ENCODE results near the gene LEUTX.
A peak's percentile ranks its signal among the peaks of the same experiment; 100 is the strongest.

LEUTX gene

DNA sequence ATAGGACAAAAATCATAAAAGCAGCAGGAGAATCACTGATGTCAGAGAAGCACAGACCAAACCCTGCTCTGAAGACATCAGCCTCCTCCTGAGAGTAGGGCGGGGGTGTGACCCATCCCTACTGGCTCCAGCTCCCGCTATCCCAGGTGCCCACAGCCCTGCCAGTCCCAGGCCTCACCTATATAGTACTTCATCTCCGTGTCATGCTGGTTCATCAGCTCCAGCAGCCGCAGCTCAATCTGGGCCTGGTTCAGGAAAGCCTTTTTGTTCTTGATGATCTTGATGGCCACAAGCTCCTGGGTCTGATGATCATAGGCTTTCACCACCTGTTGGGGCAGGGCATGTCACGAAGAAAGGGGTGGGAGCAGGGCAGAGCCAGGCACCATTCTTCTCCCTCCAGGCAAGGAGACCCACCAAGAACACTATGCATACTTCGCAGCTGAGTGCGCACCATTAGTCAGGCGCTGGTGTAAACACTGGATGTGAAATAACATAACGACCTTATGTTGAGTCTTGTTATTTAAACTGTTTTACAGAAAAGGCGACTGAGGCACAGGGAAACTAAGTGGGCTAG is 51.1 kb downstream of the LEUTX start:
- Histone ChIP-seq H3K56ac (ENCODE audit: low read length) (no peak overlapping the region), H2AK5ac (ENCODE audit: low read length) (no peak overlapping the region), H3K27me3 (ENCODE audit: insufficient read depth, low read length, poor library complexity) (no peaks in the 10 kb centered on the region), H4K5ac (ENCODE audit: low read length) (no peak overlapping the region), H3K4ac (ENCODE audit: low read depth, low read length) (no peak overlapping the region), H3K4me3 (ENCODE audit: low read length) (no peak overlapping the region), H3K79me2 (ENCODE audit: control insufficient read depth, insufficient read depth, low read length) (peaks cover 1% of the 10 kb centered on the region), H3K4me2 (ENCODE audit: low read length) (no peak overlapping the region), H2BK5ac (ENCODE audit: low read length) (no peak overlapping the region), H3K4me1 (ENCODE audit: control insufficient read depth, low read depth, low read length) (no peaks in the 10 kb centered on the region), H3K36me3 (ENCODE audit: control insufficient read depth, insufficient read depth, low read length) (peaks cover 2% of the 10 kb centered on the region), H4K8ac (ENCODE audit: low read depth, low read length) (no peak overlapping the region), H3K23ac (ENCODE audit: low read length) (no peak overlapping the region), H3K9ac (ENCODE audit: low read length) (no peak overlapping the region), H3K18ac (ENCODE audit: low read length) (no peak overlapping the region), H3K79me1 (ENCODE audit: low read length) (peaks cover 7% of the 10 kb centered on the region), H2BK120ac (ENCODE audit: low read depth, low read length) (no peak overlapping the region), H3K27ac (ENCODE audit: low read depth, low read length) (no peak overlapping the region), H2BK15ac (replicated peaks; ENCODE audit: low read depth) (no peak overlapping the region)
- no CpG with 5 or more reads among the region's 10 CpGs for WGBS (ENCODE audit: extremely low coverage, insufficient coverage, low lambda C conversion rate)
- DNase-seq = no peak

GRCh38 chr19:39830406-39830805 is 51.8 kb downstream of the LEUTX start:
- Histone ChIP-seq H3K9ac (ENCODE audit: low read length) (no peak overlapping the region), H3K18ac (ENCODE audit: low read length) (no peak overlapping the region), H3K4ac (ENCODE audit: low read depth, low read length) (no peak overlapping the region), H3K27me3 (ENCODE audit: insufficient read depth, low read length, poor library complexity) (no peaks in the 10 kb centered on the region), H2BK5ac (ENCODE audit: low read length) (no peak overlapping the region), H3K4me2 (ENCODE audit: low read length) (no peak overlapping the region), H3K4me3 (ENCODE audit: low read length) (no peak overlapping the region), H4K8ac (ENCODE audit: low read depth, low read length) (no peak overlapping the region), H3K4me1 (ENCODE audit: control insufficient read depth, low read depth, low read length) (no peaks in the 10 kb centered on the region), H3K79me2 (ENCODE audit: control insufficient read depth, insufficient read depth, low read length) (peaks cover 1% of the 10 kb centered on the region), H2BK120ac (ENCODE audit: low read depth, low read length) (no peak overlapping the region), H3K27ac (ENCODE audit: low read depth, low read length) (no peak overlapping the region), H3K36me3 (ENCODE audit: control insufficient read depth, insufficient read depth, low read length) (peaks cover 2% of the 10 kb centered on the region), H3K56ac (ENCODE audit: low read length) (no peak overlapping the region), H3K79me1 (ENCODE audit: low read length) (peaks cover 7% of the 10 kb centered on the region), H3K23ac (ENCODE audit: low read length) (no peak overlapping the region), H4K5ac (ENCODE audit: low read length) (no peak overlapping the region), H2AK5ac (ENCODE audit: low read length) (no peak overlapping the region), H2BK15ac (replicated peaks; ENCODE audit: low read depth) (no peak overlapping the region)
- no peak for DNase-seq
- WGBS (ENCODE audit: extremely low coverage, insufficient coverage, low lambda C conversion rate) = no CpG with 5 or more reads among the region's 18 CpGs

DNA sequence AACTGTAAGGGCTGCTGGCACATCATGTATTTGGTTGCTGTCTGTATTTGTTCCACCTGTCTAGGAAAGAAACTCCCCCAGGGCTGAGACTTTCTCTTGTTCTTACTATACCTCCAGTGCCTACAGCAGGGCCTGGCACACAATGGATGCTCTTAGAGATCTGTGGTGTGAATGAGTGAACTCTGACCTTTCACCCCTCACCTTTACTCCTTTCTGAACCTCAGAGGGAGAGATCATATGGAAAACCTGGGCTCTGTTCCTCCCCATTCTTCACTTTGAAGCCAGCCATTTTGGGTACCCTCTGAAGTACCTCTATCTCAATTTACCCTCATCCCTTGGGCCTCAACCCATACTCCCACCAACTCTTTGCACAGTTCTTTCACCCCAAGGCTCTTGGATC is 52.2 kb downstream of the LEUTX start:
- Histone ChIP-seq H3K56ac (ENCODE audit: low read length) (no peak overlapping the region), H3K9ac (ENCODE audit: low read length) (no peak overlapping the region), H3K27me3 (ENCODE audit: insufficient read depth, low read length, poor library complexity) (no peaks in the 10 kb centered on the region), H3K27ac (ENCODE audit: low read depth, low read length) (no peak overlapping the region), H3K79me2 (ENCODE audit: control insufficient read depth, insufficient read depth, low read length) (peaks cover 1% of the 10 kb centered on the region), H3K23ac (ENCODE audit: low read length) (no peak overlapping the region), H3K4me1 (ENCODE audit: control insufficient read depth, low read depth, low read length) (no peaks in the 10 kb centered on the region), H3K4ac (ENCODE audit: low read depth, low read length) (no peak overlapping the region), H3K36me3 (ENCODE audit: control insufficient read depth, insufficient read depth, low read length) (peaks cover 2% of the 10 kb centered on the region), H3K4me3 (ENCODE audit: low read length) (no peak overlapping the region), H4K5ac (ENCODE audit: low read length) (no peak overlapping the region), H2AK5ac (ENCODE audit: low read length) (no peak overlapping the region), H2BK120ac (ENCODE audit: low read depth, low read length) (no peak overlapping the region), H2BK5ac (ENCODE audit: low read length) (no peak overlapping the region), H3K18ac (ENCODE audit: low read length) (no peak overlapping the region), H4K8ac (ENCODE audit: low read depth, low read length) (no peak overlapping the region), H3K4me2 (ENCODE audit: low read length) (no peak overlapping the region), H3K79me1 (ENCODE audit: low read length) (peaks cover 7% of the 10 kb centered on the region), H2BK15ac (replicated peaks; ENCODE audit: low read depth) (no peak overlapping the region)
- no peak for DNase-seq

DNA sequence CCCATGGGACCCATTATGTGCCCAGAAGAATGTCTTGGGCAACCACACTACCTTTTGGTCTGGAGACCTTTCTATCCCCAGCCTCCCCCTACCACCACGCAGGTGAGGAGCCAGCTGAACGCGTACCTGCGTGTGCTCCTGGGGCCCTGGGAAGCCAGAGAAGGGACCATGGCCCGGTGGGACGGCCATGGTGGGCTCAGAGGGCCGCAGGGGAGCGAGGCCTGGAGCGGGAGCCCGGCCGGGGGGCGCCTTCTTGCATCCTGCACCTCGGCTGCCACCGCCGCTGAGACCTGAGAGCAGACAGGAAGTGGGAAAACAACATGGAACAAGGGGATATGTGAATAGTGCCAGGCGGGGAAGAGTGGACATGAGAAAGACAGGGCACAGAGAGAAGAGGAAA is 53.0 kb downstream of the LEUTX start:
- Histone ChIP-seq H2BK5ac (ENCODE audit: low read length) (no peak overlapping the region), H3K36me3 (ENCODE audit: control insufficient read depth, insufficient read depth, low read length) (peaks cover 6% of the 10 kb centered on the region), H3K18ac (ENCODE audit: low read length) (no peak overlapping the region), H2AK5ac (ENCODE audit: low read length) (no peak overlapping the region), H2BK120ac (ENCODE audit: low read depth, low read length) (no peak overlapping the region), H3K4me1 (ENCODE audit: control insufficient read depth, low read depth, low read length) (no peaks in the 10 kb centered on the region), H2BK15ac (replicated peaks; ENCODE audit: low read depth) (no peak overlapping the region), H4K8ac (ENCODE audit: low read depth, low read length) (no peak overlapping the region), H3K56ac (ENCODE audit: low read length) (no peak overlapping the region), H3K79me2 (ENCODE audit: control insufficient read depth, insufficient read depth, low read length) (peaks cover 1% of the 10 kb centered on the region), H3K4me2 (ENCODE audit: low read length) (no peak overlapping the region), H3K4me3 (ENCODE audit: low read length) (no peak overlapping the region), H3K79me1 (ENCODE audit: low read length) (peaks cover 7% of the 10 kb centered on the region), H4K5ac (ENCODE audit: low read length) (no peak overlapping the region), H3K23ac (ENCODE audit: low read length) (no peak overlapping the region), H3K9ac (ENCODE audit: low read length) (no peak overlapping the region), H3K27me3 (ENCODE audit: insufficient read depth, low read length, poor library complexity) (no peaks in the 10 kb centered on the region), H3K27ac (ENCODE audit: low read depth, low read length) (no peak overlapping the region), H3K4ac (ENCODE audit: low read depth, low read length) (no peak overlapping the region)
- WGBS (ENCODE audit: extremely low coverage, insufficient coverage, low lambda C conversion rate) = no CpG with 5 or more reads among the region's 16 CpGs
- no peak for DNase-seq

DNA sequence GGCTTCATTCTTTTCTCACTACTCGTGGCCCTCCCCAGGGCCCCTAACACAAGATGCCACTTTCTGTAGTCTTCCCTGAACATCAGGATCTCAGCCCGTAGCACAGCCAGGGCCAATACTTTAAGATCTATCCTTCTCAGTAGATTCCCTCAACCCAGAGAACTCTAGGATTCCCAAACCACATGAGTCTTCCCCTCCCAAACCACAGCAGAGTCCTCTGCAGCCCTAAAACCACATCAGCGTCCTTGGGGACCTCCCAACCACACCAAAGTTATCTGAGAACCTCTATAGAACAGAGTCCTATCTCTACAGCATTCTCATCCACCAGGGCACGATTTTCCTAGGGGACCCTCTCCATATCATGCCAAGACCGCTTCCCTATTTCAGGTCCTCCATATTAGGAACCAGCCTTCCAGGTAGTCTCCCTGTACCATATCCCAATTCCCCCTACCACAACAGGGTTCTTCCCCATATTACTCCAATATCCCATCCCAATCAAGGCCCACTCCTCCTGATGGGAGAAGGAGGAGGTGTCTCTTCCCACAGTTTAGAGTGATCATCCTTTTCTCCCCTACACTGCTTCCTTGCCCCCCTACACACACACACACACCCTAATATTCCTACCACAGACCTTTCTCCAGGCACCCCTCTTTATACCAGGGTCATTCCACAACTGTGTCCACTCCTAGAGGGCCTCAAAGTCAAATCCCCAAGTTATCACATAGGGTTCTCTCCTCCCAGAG is 53.9 kb downstream of the LEUTX start:
- no peak overlapping the region for H3K23ac ChIP-seq (ENCODE audit: low read length)
- peaks cover 1% of the 10 kb centered on the region for H3K79me2 ChIP-seq (ENCODE audit: control insufficient read depth, insufficient read depth, low read length)
- H2BK5ac ChIP-seq (ENCODE audit: low read length) = no peak overlapping the region
- H3K36me3 ChIP-seq (ENCODE audit: control insufficient read depth, insufficient read depth, low read length) = peaks cover 11% of the 10 kb centered on the region
- DNase-seq = no peak
- no peak overlapping the region for H3K18ac ChIP-seq (ENCODE audit: low read length)
- H2BK120ac ChIP-seq (ENCODE audit: low read depth, low read length) = no peak overlapping the region
- H3K9ac ChIP-seq (ENCODE audit: low read length) = peak overlapping the region; percentile 20
- H3K4me1 ChIP-seq (ENCODE audit: control insufficient read depth, low read depth, low read length) = no peaks in the 10 kb centered on the region
- H3K4me2 ChIP-seq (ENCODE audit: low read length) = no peak overlapping the region
- no CpG with 5 or more reads among the region's 5 CpGs for WGBS (ENCODE audit: extremely low coverage, insufficient coverage, low lambda C conversion rate)
- H2BK15ac ChIP-seq (replicated peaks; ENCODE audit: low read depth) = no peak overlapping the region
- no peak overlapping the region for H3K4ac ChIP-seq (ENCODE audit: low read depth, low read length)
- no peaks in the 10 kb centered on the region for H3K27me3 ChIP-seq (ENCODE audit: insufficient read depth, low read length, poor library complexity)
- no peak overlapping the region for H4K8ac ChIP-seq (ENCODE audit: low read depth, low read length)
- H3K4me3 ChIP-seq (ENCODE audit: low read length) = no peak overlapping the region
- H4K5ac ChIP-seq (ENCODE audit: low read length) = no peak overlapping the region
- H3K56ac ChIP-seq (ENCODE audit: low read length) = peak overlapping the region; percentile 65
- H3K27ac ChIP-seq (ENCODE audit: low read depth, low read length) = no peak overlapping the region
- peaks cover 7% of the 10 kb centered on the region for H3K79me1 ChIP-seq (ENCODE audit: low read length)
- no peak overlapping the region for H2AK5ac ChIP-seq (ENCODE audit: low read length)

DNA sequence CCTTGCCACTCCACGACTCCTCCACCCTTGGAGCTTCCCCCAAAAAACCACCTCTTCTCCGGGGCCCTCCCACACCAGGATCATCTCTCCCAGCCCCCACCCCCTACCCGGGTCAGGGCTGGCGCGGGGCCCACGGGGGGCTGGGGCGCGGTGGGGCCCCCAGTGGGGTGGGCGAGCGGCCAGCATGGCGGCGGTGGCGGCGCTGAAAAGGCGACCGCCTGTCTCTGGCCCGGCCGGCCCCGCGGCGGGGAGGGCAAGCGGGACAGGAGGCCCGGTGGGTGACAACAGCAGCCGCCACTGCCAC is 54.5 kb downstream of the LEUTX start:
- Histone ChIP-seq H3K4me3 (ENCODE audit: low read length) (peak overlapping the region; percentile 32), H3K23ac (ENCODE audit: low read length) (no peak overlapping the region), H3K4me1 (ENCODE audit: control insufficient read depth, low read depth, low read length) (no peaks in the 10 kb centered on the region), H2BK5ac (ENCODE audit: low read length) (no peak overlapping the region), H3K56ac (ENCODE audit: low read length) (peak overlapping the region; percentile 65), H3K36me3 (ENCODE audit: control insufficient read depth, insufficient read depth, low read length) (peaks cover 14% of the 10 kb centered on the region), H4K8ac (ENCODE audit: low read depth, low read length) (no peak overlapping the region), H3K27me3 (ENCODE audit: insufficient read depth, low read length, poor library complexity) (no peaks in the 10 kb centered on the region), H3K27ac (ENCODE audit: low read depth, low read length) (no peak overlapping the region), H3K4me2 (ENCODE audit: low read length) (peak overlapping the region; percentile 64), H3K18ac (ENCODE audit: low read length) (no peak overlapping the region), H3K79me1 (ENCODE audit: low read length) (peaks cover 7% of the 10 kb centered on the region), H2BK15ac (replicated peaks; ENCODE audit: low read depth) (no peak overlapping the region), H2AK5ac (ENCODE audit: low read length) (no peak overlapping the region), H3K79me2 (ENCODE audit: control insufficient read depth, insufficient read depth, low read length) (peaks cover 1% of the 10 kb centered on the region), H2BK120ac (ENCODE audit: low read depth, low read length) (no peak overlapping the region), H4K5ac (ENCODE audit: low read length) (no peak overlapping the region), H3K9ac (ENCODE audit: low read length) (peak overlapping the region; percentile 20), H3K4ac (ENCODE audit: low read depth, low read length) (peak overlapping the region; percentile 8)
- WGBS (ENCODE audit: extremely low coverage, insufficient coverage, low lambda C conversion rate) = no CpG with 5 or more reads among the region's 24 CpGs
- no peak for DNase-seq

All from mesendoderm (in vitro differentiated cells).